H9 (cell line): ENCODE results near the gene SLC26A9. TPM values are rescaled to one million over a fixed set of nuclear protein-coding genes. Genes with fewer than 3 reads are reported as not detected.

Source experiments
- DNase-seq: peaks from one replicate; pipeline ENCODE4 v3.0.0-alpha.2; 2017
- H2AFZ ChIP-seq: one replicate; pipeline ENCODE4 v1.6.1; 2013; ENCODE audit warnings: mild to moderate bottlenecking, low read length, control low read depth, moderate library complexity
- H2AK5ac ChIP-seq: 2 replicates; pipeline ENCODE4 v1.6.1; 2013; ENCODE audit warnings: low read length, control low read depth, mixed read lengths; ENCODE audit not compliant: insufficient read length
- H2BK120ac ChIP-seq: one replicate; pipeline ENCODE4 v1.6.1; 2013; ENCODE audit warnings: low read depth, mild to moderate bottlenecking, low read length, control low read depth, inconsistent platforms; ENCODE audit not compliant: poor library complexity, severe bottlenecking
- H2BK12ac ChIP-seq: 2 replicates; pipeline ENCODE4 v1.6.1; 2013; ENCODE audit warnings: low read length, control low read depth, mixed read lengths, low read depth; ENCODE audit not compliant: insufficient read length
- H2BK15ac ChIP-seq: 2 replicates; pipeline ENCODE4 v1.6.1; 2013; ENCODE audit warnings: low read depth, low read length, control low read depth
- H2BK20ac ChIP-seq: one replicate; pipeline ENCODE4 v1.6.1; 2013; ENCODE audit warnings: low read depth, mild to moderate bottlenecking, low read length, control low read depth, inconsistent platforms; ENCODE audit not compliant: poor library complexity, severe bottlenecking
- H2BK5ac ChIP-seq: 2 replicates; pipeline ENCODE4 v1.6.1; 2013; ENCODE audit warnings: low read length, control low read depth, mixed read lengths; ENCODE audit not compliant: insufficient read length
- H3K14ac ChIP-seq: 2 replicates; pipeline ENCODE4 v1.6.1; 2013; ENCODE audit warnings: low read length, control low read depth; ENCODE audit not compliant: insufficient read depth
- H3K18ac ChIP-seq: 2 replicates; pipeline ENCODE4 v1.6.1; 2013; ENCODE audit warnings: low read depth, mild to moderate bottlenecking, mixed read lengths, low read length, control low read depth; ENCODE audit not compliant: insufficient read length
- H3K23ac ChIP-seq: 2 replicates; pipeline ENCODE4 v1.6.1; 2013; ENCODE audit warnings: low read length, control low read depth, mixed read lengths, low read depth; ENCODE audit not compliant: insufficient read length
- H3K23me2 ChIP-seq: 2 replicates; pipeline ENCODE4 v1.6.1; 2013; ENCODE audit warnings: low read depth, mild to moderate bottlenecking, mixed read lengths, low read length, control low read depth; ENCODE audit not compliant: insufficient read length, poor library complexity, severe bottlenecking
- H3K27ac ChIP-seq: 2 replicates; pipeline ENCODE4 v1.5.1; 2013; ENCODE audit warnings: low read length, control low read depth, mixed read lengths, low read depth; ENCODE audit not compliant: insufficient read length
- H3K27me3 ChIP-seq: 2 replicates; pipeline ENCODE4 v1.6.1; 2013; ENCODE audit warnings: low read length, control low read depth, inconsistent platforms; ENCODE audit not compliant: insufficient read depth
- H3K4ac ChIP-seq: 2 replicates; pipeline ENCODE4 v1.6.1; 2013; ENCODE audit warnings: low read depth, mild to moderate bottlenecking, control low read depth, inconsistent platforms, low read length, moderate library complexity
- H3K4me1 ChIP-seq: 2 replicates; pipeline ENCODE4 v1.6.1; 2013; ENCODE audit warnings: low read length, control low read depth, inconsistent platforms; ENCODE audit not compliant: insufficient read depth
- H3K4me2 ChIP-seq: 2 replicates; pipeline ENCODE4 v1.6.1; 2013; ENCODE audit warnings: low read length, control low read depth, mixed read lengths; ENCODE audit not compliant: insufficient read length, insufficient read depth
- H3K56ac ChIP-seq: 2 replicates; pipeline ENCODE4 v1.6.1; 2013; ENCODE audit warnings: low read depth, mild to moderate bottlenecking, mixed read lengths, low read length, control low read depth; ENCODE audit not compliant: insufficient read length
- H3K79me1 ChIP-seq: 2 replicates; pipeline ENCODE4 v1.6.1; 2013; ENCODE audit warnings: low read depth, mild to moderate bottlenecking, moderate library complexity, low read length, control low read depth, inconsistent platforms; ENCODE audit not compliant: insufficient read depth, poor library complexity, severe bottlenecking
- H3K79me2 ChIP-seq: 2 replicates; pipeline ENCODE4 v1.6.1; 2013; ENCODE audit warnings: low read length, control low read depth, inconsistent platforms; ENCODE audit not compliant: insufficient read depth
- H3K9ac ChIP-seq: 2 replicates; pipeline ENCODE4 v1.6.1; 2013; ENCODE audit warnings: low read length, control low read depth, mixed read lengths; ENCODE audit not compliant: insufficient read length; ENCODE audit errors: extremely low read depth
- H3K9me3 ChIP-seq: one replicate; pipeline ENCODE4 v1.6.1; 2013; ENCODE audit warnings: low read depth, low read length, inconsistent platforms; ENCODE audit not compliant: control insufficient read depth
- H3T11ph ChIP-seq: one replicate; pipeline ENCODE4 v1.6.1; 2013; ENCODE audit warnings: mild to moderate bottlenecking, low read length, control low read depth, inconsistent platforms
- H4K20me1 ChIP-seq: one replicate; pipeline ENCODE4 v1.6.1; 2013; ENCODE audit not compliant: control insufficient read depth, insufficient read length, insufficient read depth
- H4K5ac ChIP-seq: 2 replicates; pipeline ENCODE4 v1.6.1; 2013; ENCODE audit warnings: low read depth, mild to moderate bottlenecking, mixed read lengths, low read length, control low read depth; ENCODE audit not compliant: insufficient read length
- H4K8ac ChIP-seq: replicated peaks from 2 replicates; pipeline ENCODE4 v1.6.1; 2013; ENCODE audit warnings: low read length, control low read depth, mixed read lengths, low read depth; ENCODE audit not compliant: insufficient read length
- H4K91ac ChIP-seq: 2 replicates; pipeline ENCODE4 v1.6.1; 2013; ENCODE audit warnings: low read depth, mild to moderate bottlenecking, moderate library complexity, mixed read lengths, low read length, control low read depth; ENCODE audit not compliant: insufficient read length
- H3K27ac Mint-ChIP-seq, 3 experiments: 2 replicates in 2 of 3; 3 replicates in 1 of 3; pipeline ENCODE4 v1.8.0; 2020 to 2021; ENCODE audit warnings: mixed read lengths in 3 of 3, mild to moderate bottlenecking in 1 of 3, moderate library complexity in 1 of 3
- H3K27me3 Mint-ChIP-seq: 2 replicates; pipeline ENCODE4 v1.8.0; 2021; ENCODE audit warnings: low read depth, mild to moderate bottlenecking, moderate library complexity, mixed read lengths
- H3K36me3 Mint-ChIP-seq, 3 experiments: 2 replicates in 2 of 3; 3 replicates in 1 of 3; pipeline ENCODE4 v1.8.0; 2020 to 2021; ENCODE audit warnings: low read depth in 3 of 3, mixed read lengths in 3 of 3; ENCODE audit not compliant: insufficient read depth in 1 of 3
- H3K4me1 Mint-ChIP-seq, 2 experiments: 2 replicates each; pipeline ENCODE4 v1.8.0; 2020; ENCODE audit warnings: mixed read lengths in 2 of 2
- H3K4me3 Mint-ChIP-seq, 2 experiments: 2 replicates in 1 of 2; 3 replicates in 1 of 2; pipeline ENCODE4 v1.8.0; 2020 to 2021; ENCODE audit warnings: mild to moderate bottlenecking in 2 of 2, mixed read lengths in 2 of 2, moderate library complexity in 1 of 2
- H3K9me3 Mint-ChIP-seq, 2 experiments: 2 replicates in 1 of 2; 3 replicates in 1 of 2; pipeline ENCODE4 v1.8.0; 2020; ENCODE audit warnings: mild to moderate bottlenecking in 2 of 2, mixed read lengths in 2 of 2, moderate library complexity in 1 of 2
- CTCF ChIP-seq: fragments of 200-600 bp; sonication (generic); conservative IDR thresholded peaks from 3 replicates; pipeline ENCODE4 v1.8.0; 2021; ENCODE audit warnings: antibody characterized with exemption, mild to moderate bottlenecking
- WGBS: extraction: QIAGEN DNeasy Blood & Tissue Kit; methylation state at CpG from one replicate; pipeline ENCODE4 v1.1.7; 2013; ENCODE audit warnings: missing lambda C conversion rate, low lambda C conversion rate, mixed read lengths; ENCODE audit not compliant: insufficient read length; ENCODE audit errors: extremely low coverage; 5-methylcytosine and 5-hydroxymethylcytosine counted together
- total RNA-seq: library from RNA; stranded (reverse); gene quantifications from 2 replicates; pipeline ENCODE4 v1.2.1, GENCODE V29; 2021

Gene SLC26A9
- total RNA-seq, 1 experiment from 2014 or later = not detected

DNA sequence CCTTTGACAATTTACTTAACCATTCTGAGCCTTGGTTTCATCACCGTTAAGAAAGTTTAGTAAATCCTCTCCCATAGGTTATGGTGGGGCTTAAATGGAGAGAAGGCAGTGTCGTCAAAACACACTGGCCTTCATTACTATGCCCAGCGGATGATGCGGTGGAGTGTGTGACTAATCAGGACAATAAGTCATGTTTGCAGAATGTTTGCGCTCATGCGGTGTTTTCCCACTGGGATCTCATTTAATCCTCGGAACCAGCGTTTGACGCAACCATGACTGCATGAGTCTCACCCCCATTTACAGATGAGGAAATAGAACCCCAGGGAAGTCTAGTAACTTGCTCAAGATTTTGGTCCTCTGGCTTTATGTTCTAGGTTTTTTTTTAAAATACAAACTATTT, 17.5 kb downstream of the SLC26A9 start:
- H3K79me1 ChIP-seq = no peaks in the 10 kb centered on the region
- no peaks in the 10 kb centered on the region for H4K20me1 ChIP-seq
- H2AFZ ChIP-seq = no peak overlapping the region
- no peaks in the 10 kb centered on the region for H3K36me3 Mint-ChIP-seq
- H3K27ac ChIP-seq = no peak overlapping the region
- no peak overlapping the region for H3K23ac ChIP-seq
- H4K91ac ChIP-seq = no peak overlapping the region
- no peak overlapping the region for H2AK5ac ChIP-seq
- no peaks in the 10 kb centered on the region for H3K79me2 ChIP-seq
- no peaks in the 10 kb centered on the region for H3K23me2 ChIP-seq
- no peaks in the 10 kb centered on the region for H3K4me1 ChIP-seq
- H3K14ac ChIP-seq = no peak overlapping the region
- H2BK20ac ChIP-seq = no peak overlapping the region
- no peak overlapping the region for H3K4me3 Mint-ChIP-seq
- no peaks in the 10 kb centered on the region for H3K27me3 ChIP-seq
- no peak overlapping the region for H3K4ac ChIP-seq
- no peak overlapping the region for H3K27ac Mint-ChIP-seq
- no CpG with 5 or more reads among the region's 9 CpGs for WGBS
- TF ChIP-seq CTCF = no peak
- no peak overlapping the region for H3K4me2 ChIP-seq
- no peak overlapping the region for H2BK12ac ChIP-seq
- no peak overlapping the region for H3K9ac ChIP-seq
- H2BK15ac ChIP-seq = no peak overlapping the region
- no peak overlapping the region for H3K18ac ChIP-seq
- H4K5ac ChIP-seq = no peak overlapping the region
- no peak for DNase-seq
- no peaks in the 10 kb centered on the region for H3K9me3 ChIP-seq
- no peaks in the 10 kb centered on the region for H3K9me3 Mint-ChIP-seq
- H3K56ac ChIP-seq = no peak overlapping the region
- H3K4me1 Mint-ChIP-seq = peaks cover 16 to 18% of the 10 kb centered on the region in 2 experiments
- no peak overlapping the region for H3T11ph ChIP-seq
- no peak overlapping the region for H4K8ac ChIP-seq
- H3K27me3 Mint-ChIP-seq = no peaks in the 10 kb centered on the region; the same call in 1 of the 2 replicates
- H2BK120ac ChIP-seq = no peak overlapping the region
- no peak overlapping the region for H2BK5ac ChIP-seq
